Cerebellar cortex (tissue), 1 donor: ENCODE data around the gene SLC6A3.

Source experiments
- DNase-seq: peaks from one replicate; pipeline ENCODE4 v3.0.0-alpha.2; 2015; ENCODE audit warnings: low spot score

Gene SLC6A3

DNA sequence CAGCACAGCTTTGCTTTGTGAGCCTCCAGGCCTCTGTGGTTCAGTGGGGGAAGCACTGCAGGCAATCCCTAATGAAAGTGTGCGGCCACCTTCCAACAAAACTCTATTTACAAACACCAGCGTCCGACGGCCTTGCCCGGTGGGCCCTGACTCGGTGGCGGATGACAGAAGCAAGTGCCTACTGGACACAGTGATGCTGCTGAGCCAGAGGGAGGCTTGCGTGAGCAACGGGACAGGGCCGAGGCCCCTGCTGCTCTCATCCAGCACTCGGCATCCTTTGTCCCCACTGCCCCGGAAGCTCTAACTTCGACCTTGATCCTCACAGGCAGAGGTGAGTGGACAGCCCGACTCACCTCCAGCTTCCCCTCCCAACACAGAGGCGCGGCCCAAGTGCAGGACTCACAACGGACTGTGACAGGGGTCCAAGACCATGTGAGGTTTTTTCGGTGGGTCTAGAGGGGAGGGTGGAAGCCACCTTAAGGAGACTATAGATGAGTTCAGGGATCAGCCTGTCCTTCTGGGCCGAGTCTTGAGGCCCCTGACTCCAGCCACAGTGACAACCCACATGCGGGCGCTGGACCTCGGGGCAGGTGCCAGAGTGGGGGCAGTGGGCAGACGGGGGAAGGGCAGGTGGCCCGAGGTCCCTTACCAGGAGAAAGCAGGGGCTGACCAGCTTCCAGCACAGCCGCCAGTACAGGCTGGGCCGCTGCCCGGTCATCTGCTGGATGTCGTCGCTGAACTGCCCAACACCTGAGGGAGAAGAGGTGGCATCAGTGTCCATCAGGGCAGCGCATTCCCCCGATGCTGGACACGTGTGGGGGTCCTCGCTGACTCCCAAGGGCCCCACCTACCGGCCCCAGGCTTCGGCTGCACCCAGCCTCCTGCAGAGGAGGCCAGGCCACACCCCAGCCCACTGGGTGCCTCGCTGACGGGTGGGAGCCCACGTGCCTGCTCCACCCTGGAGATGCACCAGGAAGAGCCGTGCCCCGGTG is 39.4 kb downstream of the SLC6A3 start:
- DNase-seq = no peak

DNA sequence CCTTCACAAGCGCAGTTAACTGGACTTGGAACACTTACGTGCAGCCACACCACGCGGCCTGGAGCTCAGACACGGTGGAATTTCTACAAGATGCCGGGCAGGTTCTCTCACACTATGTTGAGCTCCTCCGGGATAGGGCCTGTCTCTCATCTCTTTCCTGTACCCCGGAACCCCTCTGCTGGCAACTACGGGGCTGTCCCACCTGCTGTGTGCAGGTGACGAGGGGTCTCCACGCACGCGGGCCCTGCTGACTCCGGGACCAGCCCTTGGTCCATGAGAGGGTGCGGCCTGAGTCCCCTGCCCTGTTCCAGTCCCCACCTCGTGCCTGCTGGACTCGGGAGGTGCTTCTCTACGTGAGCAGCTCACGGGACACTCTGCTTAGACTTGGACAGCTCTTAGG is 40.1 kb downstream of the SLC6A3 start:
- no peak for DNase-seq

DNA sequence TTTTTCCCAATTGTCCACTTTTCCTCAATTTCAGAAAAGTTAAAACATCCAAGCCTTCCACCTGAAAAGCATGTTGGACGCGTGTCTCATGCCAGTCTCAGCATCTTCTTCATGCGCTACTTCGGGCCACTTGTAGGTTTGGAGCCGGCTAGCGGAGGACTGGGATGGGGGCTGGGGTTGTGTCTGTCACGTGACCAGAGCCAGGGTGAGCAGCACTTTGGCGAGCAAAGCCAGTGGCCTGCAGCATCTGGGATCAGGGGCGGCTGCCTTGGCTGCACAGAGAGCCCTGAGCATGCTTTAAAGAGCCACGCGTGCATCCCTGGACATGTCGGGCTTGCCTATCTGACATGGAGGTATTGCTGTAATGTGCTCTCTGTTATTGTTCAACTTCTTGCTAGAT is 41.2 kb downstream of the SLC6A3 start:
- DNase-seq = no peak

DNA sequence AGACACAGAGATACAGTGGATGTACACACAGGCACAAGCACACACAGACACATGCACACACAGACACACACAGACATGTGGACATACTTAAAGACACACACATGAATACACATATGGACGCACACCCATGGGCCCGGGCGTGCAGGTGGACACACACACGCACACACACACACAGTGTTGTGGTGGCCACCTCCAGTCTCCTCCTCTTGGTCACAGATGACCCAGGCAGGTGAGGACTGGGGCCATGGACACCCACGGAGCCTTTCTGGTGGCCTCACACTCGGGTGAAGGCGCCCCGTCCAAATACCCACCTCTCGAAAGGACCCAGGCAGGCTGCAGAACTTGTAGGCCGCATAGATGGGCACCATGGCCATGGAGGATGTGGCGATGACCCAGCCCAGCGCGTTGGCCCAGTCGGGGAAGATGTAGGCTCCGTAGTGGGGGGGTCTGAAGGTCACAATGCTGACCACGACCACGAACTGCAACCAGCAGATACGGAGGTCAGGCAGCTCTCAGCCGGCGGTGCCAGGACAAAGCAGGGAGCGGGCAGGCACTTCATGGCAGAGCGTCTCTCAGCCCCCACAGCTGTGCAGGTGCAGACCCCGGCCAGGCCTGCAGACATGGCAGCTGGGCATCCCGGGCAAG is 42.5 kb downstream of the SLC6A3 start:
- DNase-seq = no peak

DNA sequence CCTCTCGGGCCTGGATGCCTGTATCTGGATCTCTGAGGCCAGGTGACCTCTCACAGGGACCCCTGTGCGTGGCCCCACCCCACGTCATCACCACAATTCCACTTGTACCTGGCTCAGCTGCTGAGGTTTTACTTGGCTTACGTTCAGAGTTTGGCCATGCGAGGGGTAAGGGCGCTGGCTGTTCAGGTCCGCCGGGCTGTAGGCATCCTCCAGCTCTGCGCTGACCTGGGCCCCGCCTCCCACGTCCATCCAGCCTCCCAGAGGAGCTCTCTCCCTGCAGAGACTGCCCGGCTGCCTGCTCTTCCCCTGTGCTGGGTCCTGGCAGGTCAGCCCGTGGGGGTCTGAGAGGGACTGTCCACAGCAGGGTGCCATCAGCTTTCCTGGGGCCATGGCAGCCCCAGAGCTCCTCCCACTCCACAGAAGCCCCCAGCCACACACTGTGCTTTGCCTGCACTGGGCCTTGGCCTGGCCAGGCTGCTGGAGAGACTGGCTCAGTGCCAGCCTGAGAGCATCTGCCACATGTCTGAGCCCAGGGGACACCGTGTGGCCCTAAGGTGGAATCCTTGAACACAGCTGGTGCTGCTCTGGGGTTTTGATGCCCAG is 43.6 kb downstream of the SLC6A3 start:
- no peak for DNase-seq

DNA sequence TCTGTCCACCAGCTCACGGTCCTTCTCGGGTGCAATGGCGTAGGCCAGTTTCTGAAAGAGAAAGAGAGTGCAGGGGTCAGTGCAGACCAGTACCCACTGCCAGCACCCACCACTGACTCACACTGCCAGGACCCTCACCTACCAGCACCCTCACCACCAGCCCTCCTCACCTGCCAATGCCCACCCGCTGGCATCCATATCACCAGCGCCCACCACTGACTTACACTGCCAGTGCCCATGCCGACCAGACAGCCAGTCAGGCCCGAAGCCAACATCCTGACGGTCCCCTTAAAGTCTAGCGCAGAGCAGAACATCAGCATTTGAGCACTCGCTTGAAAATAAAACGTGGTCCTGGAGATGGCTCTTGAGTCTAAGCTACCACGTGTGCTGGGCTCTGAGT is 44.3 kb downstream of the SLC6A3 start:
- DNase-seq = no peak

DNA sequence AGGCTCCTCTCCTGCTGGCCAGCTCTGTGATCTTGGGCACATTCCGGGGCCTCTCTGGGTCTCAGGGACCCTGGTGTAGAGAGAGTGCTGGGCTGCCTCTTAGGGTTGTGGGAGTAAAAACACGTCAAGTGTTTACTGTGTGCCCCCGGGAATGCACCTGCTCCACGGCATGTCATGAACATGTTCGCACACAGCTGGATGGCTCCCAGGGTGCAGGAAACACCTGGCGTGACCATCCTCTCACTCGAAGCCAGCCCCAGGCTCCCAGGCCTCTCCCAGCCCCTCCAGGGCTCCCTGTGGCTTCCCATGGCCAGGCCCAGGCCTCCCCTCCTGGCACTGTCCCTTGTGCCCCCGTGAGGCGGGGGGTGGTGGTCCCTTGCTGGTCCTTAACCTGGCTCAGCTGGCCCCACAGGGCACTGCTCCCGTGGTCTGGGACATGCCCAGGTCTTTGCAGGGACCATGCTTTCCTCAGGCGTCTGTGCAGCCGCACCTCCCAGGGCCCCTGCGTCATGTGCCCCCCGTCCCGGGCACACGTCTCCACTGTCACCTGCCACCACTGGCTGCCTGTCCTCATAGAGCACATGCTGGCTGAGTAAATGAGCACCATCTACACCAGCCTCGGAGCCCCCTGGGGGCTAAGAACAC is 44.9 kb downstream of the SLC6A3 start:
- no peak for DNase-seq

DNA sequence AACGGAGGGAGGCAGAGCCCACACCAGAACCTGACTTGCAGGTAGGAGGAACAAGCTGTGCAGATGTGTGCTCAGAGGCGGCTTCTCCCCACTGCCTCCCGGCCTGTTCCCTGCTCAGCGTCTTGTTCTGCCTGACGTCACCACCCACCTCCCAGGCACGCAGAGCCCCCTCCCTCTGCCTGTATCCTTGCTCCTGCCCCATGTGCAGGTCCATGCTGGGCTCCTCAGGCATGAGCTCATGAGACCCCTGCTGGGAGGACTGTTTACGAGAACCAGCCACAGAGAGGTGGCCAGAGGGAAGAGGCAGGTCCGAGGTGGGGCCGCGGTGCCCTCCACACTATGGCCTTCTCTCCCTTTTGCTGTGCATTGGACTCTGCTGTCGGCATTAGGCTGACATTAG is 45.5 kb downstream of the SLC6A3 start:
- no peak for DNase-seq

DNA sequence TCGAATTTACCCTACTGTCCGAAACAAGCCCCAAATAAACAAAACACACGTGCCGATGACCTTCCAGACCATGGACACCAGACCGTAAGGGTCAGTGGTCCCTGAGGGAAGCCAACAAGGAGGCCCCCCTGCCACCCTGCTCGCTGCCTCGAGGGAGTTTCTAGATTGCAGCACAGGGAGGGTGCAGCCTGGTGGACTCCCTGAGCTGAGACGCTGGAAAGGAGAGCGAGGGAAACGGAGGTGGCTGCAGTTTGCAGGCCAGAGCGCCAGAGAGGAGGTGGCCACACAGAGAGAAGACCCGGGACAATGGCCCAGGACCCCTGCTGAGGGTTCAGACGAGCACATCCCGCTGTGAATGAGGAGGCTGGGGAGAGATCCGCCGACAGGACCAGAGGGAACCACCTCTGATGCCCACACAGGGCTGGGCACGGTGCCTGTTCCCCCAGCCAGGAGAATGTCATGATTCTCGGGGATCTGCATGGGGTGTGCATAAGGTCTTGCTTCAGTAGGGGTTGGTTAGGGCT is 48.9 kb downstream of the SLC6A3 start:
- no peak for DNase-seq

DNA sequence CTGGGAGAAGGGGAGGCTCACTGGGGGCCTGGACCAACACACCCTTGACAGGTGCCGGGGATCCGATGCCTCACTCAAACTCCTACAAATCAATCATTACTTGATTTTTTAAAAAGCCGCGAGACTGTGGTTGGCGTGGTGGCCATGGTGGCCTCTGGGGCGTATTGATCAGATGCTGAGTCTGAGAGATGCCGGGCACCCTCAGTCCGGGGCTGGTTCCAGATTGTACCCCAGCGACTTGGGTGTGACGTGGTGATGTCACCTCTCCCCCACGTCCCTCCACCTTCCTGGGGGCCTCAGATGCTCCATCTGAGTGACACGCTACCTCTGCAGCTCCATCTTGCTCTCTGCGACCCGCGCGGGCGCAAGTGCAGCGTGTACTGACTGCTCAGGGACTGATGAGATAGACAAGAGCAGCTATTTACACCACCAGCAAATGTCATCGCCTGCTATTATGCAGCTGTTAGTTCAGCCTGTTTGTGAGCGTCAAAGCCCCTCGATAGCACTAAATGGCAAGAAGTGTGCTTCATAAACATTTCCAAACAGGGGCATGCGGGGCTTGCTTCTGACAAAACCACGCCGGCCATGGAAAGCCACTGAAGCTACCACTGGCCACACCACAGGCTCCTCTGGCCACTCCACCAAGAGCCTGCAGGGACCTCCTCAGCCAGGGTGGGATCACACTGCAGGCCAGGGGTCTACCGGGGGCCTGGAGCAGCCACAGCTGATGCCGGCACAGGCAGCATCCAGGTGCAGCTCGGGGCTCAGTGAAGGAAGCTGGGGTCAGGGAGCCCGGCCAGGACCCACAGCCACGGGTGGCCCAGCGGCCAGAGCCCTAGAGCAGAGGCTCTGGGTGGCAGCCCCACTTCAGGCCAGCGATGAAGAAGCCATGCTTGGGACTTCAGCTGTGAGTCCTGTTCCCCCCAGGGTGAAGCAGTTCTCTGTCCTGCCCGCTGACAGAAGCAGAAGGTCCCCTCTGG is 50.1 kb downstream of the SLC6A3 start:
- no peak for DNase-seq

DNA sequence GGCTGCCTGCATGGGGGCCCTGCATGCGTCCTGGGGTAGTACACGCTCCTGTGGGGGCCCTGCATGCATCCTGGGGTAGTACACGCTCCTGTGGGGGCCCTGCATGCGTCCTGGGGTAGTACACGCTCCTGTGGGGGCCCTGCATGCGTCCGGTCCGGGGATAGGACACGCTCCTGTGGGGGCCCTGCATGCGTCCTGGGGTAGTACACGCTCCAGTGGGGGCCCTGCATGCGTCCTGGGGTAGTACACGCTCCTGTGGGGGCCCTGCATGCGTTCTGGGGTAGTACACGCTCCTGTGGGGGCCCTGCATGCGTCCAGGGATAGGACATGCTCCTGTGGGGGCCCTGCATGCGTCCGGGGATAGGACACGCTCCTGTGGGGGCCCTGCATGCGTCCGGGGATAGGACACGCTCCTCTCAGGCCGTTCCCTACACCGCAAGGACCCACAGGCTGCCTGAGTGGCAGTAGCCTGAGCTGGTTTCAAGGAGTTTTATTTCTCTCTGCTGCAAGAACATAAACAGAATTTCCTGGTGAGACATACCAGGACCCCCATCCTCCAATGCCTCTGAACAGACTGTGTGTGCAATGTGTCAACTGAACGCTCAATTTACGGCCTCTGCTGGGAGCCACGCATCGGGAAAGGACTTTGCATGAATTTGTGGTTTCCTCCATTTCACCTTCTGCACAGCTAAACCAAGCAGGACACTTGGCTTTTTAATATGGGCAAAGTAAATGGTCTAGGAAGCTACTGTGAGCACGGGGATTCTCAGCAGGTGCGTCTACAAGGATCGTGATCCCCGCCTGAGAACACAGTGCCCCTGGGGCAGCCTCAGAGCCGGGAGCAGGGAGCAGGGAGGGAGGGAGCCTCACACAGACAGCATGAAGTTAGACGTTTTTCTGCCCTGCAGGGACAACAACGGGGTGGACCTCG is 51.4 kb downstream of the SLC6A3 start:
- no peak for DNase-seq

DNA sequence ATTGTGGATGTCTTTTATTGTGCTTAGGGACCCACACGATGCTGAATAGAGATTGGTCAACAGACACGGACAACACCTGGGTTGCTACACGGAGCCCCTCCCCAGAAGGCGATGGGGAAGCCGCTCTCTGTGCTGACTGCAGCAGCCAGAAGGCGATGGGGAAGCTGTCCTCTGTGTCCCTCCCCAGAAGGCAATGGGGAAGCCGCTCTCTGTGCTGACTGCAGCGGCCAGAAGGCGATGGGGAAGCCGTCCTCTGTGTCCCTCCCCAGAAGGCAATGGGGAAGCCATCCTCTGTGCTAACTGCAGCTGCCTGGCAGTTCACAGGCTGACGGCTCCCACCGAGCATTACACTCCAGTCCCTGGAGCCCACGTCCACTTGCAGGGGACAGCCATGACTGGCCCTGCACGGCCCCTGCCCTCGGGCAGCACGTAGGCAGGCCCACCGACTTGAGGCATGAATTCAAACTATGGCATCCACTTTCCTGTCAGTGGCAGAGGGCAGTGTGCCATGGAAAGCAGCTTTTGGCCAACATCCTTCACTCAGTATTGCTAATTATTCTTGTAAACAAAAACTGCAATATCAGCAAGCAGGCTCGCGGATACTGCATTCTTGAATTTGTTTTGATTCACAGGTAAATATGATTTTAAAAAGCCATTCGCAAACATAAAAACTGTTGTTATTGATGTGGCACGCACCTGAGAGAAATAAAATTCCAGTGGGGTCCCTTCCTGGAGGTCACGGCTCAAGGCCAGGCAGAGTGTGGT is 52.3 kb downstream of the SLC6A3 start:
- no peak for DNase-seq

DNA sequence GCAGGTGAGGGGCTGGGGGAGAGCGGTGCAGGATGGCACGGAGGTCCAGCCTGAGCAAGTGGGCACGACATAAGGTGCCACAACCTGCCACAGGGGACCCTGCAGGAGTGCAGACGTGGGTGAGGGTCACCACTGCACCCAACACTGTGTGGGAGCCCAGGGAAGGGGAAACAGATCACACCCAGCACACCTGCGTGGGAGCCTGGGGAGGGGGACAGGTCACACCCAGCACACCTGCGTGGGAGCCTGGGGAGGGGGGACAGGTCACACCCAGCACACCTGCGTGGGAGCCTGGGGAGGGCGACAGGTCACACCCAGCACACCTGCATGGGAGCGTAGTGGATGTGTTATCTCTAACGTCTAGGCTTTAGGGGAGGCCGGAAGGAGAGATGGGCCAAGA is 53.0 kb downstream of the SLC6A3 start:
- no peak for DNase-seq

DNA sequence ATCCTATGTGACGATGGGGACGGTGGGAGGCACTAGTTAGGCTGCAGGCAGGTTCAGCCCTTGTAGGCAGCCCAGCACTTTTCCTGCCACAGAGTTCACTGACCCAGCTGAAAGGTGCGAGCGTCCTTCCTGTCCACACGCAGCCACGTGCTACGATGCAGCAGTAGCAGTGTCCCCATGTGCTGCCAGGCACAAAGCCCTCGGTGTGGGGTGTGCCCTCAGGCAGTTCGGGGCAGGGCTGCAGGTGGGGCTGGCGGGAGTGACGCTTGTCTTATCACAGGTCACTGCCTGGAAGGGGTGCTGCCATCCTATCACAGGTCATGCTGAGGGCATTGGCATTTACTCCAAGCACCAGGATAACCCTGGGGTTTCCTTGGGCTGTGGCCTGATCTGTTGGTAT is 53.5 kb downstream of the SLC6A3 start:
- no peak for DNase-seq

DNA sequence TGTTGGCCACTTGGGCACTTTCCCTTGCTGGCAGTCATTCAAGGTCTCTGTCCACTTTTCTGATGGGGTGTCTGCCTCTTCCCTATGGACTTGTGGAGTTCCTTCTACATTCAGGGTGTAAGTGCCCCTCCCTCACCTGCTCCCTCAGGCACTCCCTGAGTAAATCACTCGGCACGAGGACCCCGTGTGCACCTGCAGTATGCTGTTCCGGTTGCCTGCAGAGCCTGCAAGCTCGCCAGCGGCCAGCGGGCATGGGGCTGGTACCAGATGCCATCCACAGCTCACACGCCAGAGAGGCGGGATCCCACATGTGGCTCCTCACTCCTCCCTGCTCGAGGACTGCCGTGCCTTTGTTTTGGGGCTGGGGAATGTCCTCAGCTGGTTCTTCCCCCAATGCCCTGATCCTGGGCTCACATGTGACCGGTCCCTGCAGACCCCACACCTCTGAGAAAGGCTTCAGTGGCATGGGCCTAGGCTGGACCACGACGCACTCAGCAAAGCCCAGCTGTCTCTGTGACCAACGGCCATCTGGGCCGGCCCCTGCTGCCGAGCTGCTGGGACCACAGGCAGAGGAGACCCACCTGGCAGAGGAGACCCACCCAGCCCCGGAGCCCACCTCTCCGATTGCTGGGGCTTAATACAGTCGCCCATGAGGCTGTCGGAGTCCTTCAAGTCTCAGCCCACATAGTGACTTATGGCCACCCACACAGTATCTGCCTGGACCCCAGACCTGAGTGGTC is 54.2 kb downstream of the SLC6A3 start:
- no peak for DNase-seq

DNA sequence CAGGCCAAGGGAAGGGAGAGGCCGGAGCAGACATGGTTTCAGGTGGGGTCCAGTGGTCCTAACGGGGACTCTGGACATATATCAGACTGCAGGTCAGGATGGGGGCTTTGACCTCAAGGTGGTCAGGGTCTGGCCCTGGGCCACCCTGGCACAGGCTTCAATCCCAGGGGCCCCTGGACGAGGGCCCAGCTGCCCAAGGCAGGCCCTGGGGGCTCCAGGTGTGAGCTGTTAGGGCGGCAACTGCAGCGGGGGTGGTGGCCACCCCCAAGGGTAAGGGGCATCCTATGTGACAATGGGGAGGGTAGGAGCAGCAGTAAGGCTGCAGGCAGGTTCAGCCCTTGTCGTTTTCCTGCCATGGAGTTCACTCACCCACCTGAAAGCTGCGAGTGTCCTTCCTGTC is 54.9 kb downstream of the SLC6A3 start:
- DNase-seq = no peak

DNA sequence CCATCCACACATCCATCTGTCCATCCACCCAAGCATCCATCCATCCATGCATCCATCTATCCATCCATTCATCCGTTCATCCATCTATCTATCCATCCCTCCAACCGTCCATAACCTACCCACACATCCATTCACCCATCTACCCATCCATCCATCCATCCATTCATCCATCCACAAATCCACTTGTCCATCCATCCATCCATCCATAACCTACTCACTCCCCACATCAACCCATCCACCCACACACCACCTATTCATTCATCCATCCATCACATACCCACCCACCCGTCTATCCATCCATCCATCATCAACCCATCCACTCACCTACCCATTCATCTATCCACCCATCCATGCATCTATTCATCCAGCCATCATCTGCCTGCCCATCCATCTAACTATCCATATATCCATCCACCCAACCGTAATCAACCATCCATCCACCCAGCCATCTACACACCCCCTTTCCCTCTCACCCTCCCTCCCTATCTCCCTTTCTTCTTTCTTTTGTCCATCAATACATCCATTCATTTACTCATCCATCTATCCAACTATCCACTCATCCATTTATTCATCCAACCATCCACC is 56.8 kb downstream of the SLC6A3 start:
- no peak for DNase-seq

DNA sequence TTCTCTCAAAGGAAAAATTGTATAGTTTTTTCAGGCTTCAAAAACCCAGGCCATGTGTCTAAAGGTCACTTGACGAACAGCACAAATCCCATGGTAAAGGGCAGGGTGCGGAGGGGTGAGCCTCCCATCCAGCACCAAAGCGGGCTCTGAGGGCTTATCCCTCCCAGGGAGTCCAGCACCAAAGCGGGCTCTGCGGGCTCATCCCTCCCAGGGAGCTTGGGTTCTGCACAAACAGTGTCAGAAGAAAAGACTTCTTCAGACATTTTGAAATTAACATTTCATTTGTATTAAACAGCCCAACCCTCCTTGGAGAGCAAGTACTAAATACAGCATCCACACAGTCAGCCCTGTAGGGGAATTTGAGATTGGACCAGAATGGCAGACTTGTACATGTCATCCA is 57.4 kb downstream of the SLC6A3 start:
- no peak for DNase-seq
